ENCODE measurements around the gene CTSZ.

DNA sequence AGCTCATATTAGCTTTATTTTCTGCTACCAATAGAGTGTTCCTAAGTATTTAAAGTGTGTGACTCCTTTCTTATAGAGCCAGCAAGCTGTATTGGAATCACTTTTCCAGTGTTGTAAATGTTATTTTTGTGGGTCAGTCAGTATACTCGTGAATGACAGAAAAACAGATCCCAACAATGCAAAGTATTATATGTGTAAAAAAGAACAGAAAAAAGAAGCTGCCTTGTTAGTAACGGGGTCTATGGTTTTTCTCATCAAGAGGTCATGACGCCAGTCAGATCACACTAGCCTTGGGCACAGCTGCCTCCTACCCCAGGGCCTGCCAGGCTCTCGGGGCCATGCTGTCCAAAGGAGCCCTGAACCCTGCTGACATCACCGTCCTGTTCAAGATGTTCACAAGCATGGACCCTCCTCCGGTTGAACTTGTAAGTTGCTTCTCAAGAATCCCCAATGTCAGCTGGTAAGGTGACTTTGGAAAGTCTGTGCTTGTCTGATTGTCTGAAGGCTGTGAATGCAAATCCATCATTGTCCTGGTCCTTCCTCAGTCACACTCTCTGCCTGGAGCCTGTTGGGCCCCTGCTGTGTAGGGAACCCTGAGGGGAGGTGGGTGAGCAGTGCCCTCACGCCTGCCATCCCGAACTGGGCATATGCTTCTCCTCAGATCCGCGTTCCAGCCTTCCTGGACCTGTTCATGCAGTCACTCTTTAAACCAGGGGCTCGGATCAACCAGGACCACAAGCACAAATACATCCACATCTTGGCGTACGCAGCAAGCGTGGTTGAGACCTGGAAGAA is 16.2 kb downstream of the CTSZ start:
- TF ChIP-seq CTCF (IDR thresholded peaks at IDR 0.05; ENCODE audit: low read depth, low read length) (no peak), MYC (IDR thresholded peaks at IDR 0.05; ENCODE audit: low read depth, low read length) (no peak), POLR2A (IDR thresholded peaks at IDR 0.05; ENCODE audit: extremely low read depth, insufficient read length) (no peak)

Data from NB4 (cell line).